SHP77 treated with DMSO at 0.1 percent for 48 hours (cell line): ENCODE data around the gene C4orf50.

Source experiments
- DNase-seq: peaks from one replicate; lab custom pipeline; 2025; lab: John Stamatoyannopoulos, UW

C4orf50 gene

DNA sequence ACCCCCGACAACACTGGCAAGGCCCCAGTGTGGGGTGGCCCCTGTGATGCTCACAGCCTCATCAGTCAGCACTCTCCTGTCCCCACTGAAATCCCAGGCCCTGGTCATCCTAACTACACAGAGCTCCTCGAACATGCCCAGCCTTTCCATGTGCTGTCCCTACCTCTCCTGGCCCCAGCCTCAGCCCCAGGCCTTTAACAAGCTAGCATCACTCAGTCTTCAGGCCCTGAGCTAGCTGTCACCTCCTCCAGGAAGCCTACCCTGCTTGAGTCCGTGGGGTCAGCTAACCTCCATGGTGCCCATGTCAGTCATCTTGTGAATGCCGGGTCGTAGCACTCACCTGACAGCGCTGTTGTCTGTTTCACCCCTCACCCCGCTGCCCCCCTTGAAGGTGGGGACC, 25.6 kb upstream of the C4orf50 start:
- DNase-seq = no peak

DNA sequence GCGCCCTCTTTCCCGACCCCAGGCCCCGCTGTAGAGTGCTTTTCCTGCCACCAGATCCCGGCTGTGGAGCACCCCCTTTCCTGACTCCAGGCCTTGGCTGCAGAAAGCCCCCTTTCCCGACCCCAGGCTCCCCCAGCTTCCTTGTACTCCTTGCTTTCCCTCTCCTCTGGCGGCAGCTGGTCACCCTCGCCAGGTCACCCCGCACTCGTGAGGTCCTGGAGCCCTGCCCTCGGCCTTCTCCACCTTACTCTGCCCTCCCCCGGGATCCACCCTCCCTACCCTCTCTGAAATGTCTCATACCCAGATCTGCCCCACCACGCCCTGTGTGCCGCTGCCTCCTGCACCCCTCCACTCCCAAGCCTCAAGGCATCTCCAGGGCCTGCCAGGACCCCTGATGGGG, 25.0 kb upstream of the C4orf50 start:
- no peak for DNase-seq

DNA sequence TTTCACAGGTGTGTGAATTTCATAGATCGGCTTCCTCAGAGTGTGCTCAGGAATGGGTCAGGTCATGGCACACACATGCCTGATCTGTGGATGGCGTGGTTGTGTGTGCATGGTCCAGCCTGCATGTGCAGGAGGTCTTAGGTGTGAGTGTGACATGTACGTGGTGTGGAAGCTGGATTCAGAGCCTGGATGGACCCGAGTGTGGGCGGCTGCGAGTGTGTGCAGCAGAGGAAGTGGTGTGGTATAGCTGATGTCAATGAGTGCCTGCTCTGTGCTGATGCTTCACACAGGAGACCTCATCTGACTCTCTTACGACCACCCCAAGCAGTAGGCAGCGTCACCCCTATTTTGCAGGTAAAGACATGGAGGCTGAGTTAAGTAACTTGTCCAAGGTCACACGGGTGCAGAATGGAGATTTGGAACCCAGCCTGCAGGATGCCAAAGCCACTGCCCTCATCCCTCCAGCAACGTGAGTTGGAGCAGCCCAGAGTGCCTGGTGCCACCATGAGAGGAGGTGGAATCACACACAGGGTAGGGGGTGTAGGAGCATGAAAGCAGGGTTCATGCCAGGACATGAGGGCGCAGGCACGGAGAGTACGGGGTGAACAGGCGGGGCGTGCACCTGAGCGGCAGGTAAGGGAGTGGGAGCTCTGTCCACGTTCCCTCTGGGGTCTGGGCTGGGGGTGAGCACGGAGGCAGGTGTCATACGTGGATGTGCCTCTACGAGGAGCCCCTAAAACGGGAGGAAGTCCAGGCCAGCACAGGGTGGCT, 24.2 kb upstream of the C4orf50 start:
- DNase-seq = no peak

DNA sequence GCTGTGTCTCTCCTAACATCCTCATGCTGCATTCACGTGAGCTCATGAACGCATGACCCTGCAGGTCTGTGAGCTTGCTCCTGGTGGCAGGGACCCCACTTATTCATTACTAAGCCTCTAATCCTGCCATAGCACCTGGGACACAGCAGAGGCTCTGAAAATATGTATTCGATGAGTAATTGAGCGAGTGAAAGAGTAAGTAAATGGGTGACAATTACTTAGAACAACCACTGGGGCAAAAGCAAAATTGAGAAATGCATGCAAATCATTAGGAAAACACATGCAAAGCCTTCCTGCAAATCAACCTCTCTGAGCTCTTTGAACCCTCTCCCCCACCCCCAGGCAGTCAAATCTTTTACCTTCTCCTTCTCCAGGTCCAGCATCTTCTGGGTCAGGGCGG, 23.6 kb upstream of the C4orf50 start:
- DNase-seq = no peak

DNA sequence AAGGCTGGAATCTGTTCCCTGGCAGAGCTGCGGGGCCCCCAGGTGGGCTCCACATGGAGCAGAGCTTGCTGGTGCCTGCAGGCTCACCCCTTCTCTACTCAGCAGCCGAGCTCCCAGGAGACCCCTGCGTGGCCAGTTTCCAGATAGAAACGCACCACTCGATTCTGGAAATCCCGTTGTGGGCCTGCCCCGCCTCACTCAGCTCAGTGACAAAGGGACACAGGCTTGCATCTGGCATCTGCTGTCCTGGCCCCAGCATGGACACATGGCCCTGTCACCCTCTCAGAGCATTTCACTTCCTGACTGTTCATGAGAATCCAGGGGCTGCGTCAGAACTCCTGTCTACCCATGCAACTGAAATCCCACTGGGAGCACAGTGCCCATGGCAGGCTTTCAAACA, 20.5 kb upstream of the C4orf50 start:
- DNase-seq = no peak

DNA sequence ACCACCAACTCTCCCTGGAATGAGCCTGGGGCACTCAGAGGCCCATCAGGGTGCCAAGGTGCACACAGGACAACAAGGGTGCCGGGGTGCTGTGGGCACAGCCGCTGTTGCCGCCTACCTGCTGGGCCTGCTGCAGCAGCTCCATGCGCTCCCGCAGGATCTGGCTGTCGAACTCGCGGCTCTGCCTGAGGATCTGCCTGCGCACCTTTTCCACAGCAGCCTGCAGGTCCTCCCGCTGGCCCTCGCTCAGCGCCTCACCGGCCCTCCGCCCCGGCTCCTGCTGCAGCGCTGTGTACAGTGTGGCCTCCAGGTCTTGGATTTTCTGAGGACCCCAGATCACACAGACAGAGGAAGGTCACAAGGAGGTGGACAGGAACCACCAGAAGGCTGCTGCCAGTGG, 17.6 kb upstream of the C4orf50 start:
- DNase-seq = no peak

DNA sequence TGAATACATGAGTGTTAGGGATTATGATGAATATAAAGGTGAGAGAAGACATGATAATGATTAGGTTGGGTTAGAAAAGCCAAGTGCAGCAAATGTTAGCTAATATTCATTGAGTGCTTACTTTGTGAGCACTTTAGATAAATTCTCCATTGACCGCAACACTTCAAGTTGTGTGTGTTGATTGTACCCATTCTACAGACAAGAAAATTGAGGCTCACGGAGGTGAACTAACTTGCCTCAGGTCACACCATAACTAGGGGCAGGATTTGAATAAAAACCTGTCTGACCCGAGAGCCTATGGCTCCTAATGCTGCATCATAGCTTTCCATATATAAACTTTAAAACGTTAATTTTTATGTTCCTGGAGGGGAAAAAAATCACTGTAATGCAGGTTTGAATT, 15.2 kb upstream of the C4orf50 start:
- no peak for DNase-seq

DNA sequence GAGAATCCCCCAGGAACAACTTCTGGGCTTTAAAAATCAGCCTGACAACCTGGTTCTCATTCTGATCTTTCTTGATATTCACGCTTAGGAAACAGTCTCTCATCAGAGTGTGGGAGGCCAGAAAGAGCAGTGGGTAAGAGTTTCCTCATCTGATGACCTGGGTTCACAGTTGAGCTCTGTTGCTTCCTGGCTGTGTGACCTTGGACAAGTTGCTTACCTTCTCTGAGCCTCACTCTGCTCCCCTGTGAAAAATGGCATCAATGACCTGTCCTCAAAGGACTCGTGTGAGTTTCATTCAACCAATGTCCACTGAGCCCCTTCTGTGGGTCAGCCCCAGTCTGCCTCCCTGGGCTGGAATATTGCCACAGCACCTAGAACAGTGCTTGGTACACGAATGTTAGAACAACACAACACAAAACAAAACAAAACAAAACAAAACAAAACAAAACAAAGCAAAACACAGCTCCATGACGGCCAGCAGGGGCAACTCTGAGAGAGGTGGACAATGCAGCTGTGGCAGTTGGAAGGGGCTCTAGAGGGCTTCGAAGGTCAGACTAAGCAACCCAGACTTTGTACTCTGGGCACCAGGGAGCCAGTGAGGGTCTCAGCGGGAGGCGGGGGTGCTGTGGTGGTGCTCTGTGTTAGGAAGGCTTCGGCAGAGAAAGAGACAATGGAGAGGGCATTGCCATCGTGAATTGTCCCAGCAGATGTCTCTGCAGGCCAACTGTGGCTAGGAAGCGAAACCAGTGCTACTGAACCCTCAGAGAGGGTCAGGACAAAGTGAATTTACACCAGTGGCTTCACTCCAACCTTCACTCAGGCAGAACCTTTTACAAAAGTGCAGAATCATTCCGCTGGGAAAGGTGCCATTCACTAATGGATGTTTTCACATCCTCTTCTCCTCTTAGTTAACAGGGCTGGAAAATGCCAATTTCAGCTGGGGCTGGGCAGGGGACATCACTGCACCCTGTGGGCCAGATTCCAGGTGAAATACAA, 14.3 kb upstream of the C4orf50 start:
- DNase-seq = no peak

DNA sequence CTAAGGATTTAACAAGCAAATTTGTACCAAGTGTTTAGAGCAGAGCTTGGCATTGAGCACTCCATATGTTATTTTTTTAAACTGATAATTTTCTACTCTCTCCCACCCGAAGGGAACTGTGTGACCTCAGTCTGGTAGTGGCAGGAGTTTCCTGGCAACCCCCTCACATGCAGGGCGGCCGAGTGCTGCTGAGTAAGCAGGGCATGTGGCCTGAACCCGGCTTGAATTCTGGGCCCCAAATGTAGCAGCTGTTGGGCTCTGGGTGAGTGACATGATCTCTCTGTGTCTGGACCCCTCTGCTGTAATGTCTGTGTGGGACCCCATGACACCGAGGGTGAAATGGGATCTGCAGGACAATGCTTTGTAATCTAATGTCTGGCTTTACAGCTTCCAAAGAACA, 13.6 kb upstream of the C4orf50 start:
- DNase-seq = no peak

DNA sequence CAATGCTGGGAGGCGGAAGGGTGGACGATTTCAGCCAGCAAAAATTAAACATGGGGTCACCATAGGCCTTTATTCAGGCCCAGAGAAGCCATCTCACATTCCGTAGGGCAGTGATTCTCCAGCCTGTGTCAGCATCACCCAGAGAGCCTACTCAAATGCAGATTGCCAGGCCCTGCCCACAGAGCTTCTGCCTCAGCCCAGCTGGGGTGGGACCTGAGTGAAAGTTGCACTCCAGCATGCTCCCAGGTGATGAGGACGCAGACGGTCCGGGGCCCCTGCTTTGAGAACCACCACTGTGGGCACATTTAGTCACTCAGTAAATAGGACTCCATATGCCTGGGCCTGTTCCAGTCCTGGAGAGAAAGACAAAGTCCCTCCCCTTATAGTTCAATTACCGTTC, 12.4 kb upstream of the C4orf50 start:
- no peak for DNase-seq

DNA sequence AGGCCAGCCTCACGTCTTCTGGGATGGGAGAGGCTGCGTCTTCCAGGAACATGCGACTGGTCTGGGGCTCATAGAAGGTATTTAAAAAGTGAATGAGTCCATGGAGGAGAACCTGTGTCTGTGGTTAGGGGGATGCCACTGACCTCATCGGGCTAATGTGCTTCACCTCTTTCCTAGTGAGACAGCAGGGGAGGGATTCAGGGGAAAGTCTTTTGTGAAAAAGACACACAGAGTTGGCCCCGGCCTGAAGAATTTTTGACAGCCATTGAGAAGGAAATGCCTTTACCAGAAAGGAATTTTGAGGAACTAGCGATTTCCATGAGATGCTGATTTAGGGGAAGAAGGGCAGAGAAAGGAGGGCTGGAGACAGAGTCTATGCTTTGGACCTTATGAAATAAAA, 11.0 kb upstream of the C4orf50 start:
- no peak for DNase-seq

DNA sequence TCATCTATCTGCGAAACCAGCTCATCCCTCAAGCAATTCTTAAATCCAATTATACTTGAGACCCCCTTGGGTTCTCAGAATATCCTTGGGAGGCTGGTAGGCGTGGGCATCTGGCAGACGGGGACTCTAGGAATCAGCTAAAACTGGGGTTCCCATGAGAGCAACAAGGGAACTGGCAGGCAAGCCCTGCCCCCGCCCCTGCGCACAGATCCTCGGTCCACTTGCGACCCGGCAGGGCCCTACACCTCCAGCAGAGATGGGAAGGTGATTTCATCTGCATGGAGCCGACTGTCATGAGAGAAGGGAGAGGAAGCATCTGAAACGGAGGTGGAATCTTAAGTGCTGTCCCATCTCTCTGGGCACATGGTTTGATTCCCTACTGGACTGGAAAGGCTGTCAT, 9.9 kb upstream of the C4orf50 start:
- no peak for DNase-seq

DNA sequence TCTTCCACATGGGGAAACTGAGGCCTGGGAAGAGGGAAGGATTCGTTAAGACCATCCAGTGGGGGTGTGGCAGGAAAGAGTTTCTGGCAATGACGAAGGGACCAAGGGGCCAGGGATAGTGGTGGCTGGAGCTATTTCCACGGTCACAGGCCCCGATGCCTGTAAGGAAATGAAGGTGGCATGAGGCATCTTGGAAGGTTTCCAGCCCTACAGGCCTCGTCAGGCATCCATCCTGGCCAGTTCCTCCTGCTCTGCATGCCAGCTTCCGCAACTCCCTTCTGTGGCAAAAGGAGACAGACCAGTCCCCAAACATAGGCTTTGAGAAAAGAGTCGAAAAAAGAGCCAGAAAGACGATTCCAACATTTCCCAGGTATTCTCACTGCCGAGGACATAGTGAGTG, 9.2 kb upstream of the C4orf50 start:
- DNase-seq = no peak

DNA sequence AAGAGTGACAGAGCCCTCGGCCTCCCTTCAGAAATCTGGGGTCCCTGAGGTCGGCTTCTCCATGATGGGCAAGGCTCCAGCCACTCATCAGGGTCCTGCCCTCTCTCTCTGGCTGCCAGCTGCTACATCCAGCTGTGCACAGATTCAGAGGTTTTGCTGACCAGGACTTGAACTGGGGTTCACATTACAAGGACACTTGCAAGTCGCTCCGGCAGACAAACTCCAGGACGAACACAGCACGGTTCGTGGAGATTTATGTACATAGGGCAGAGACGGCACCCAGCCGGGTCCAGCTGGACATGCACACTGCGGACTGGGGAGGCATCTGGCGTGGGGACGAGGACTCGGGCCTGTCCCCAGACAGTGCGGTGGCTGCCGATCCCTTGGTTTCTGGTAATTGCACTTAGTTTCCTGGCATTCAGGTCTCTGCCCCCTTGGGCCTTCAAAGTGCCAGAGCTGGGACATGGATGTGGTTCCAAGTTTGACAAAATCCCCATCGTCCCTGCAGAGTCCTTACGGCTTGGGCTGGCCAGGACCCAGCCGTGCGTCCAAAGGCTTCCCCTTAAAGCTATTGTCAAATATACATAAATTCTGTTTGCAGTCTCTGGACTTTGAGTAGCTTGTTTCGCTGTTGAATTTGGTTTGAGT, 6.2 kb upstream of the C4orf50 start:
- DNase-seq = no peak

DNA sequence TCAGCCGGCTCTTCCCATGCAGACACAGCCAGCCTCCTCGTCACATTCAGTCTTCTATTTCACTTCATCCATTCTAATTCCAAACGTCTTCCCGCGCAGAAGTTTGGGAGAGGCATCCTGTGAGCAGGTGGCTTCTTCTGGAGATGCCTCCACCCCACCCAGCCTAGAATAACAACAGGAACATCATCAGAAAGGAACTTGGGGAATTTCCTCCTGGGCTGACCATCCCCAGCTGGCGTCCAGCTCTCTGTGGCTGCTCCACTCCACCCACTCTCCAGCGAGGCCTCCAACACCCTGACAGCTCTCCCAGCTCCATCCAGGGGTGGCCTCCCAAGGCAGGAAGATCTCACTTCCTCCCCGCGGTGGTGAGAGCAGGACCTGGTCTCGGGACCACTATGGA, 5.5 kb upstream of the C4orf50 start:
- no peak for DNase-seq

DNA sequence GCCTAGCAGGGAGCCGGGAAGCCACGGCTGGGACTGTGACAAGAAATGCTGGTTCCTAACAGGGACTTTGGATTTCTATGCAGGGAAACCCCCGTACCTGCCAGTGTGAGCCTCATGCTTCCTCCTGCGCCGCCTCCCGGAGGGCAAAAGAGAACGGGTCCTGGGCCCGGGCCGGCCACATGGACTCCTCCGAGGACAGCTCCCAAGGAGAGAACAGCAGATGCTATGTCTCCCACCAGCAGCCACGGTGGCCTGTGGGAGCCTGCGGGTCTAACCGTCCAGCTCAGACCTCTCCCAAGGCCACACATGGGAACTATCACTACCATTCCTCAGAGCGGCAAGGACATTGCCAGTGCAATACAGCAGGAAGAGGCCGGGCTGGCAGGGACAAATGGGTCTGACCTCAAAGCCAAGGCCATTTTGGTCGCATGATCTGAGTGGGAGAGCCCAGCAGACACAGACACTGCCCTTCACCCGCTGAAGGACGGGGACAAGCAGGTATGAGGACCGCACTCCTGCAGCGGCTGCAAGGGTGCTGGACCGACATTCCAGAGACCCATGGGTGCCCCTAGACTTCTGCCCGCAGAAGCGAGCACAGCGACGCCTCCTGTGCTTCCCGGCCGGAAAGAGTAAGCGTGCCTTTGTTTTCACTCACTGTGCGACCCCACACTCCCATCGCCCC, 4.5 kb upstream of the C4orf50 start:
- no peak for DNase-seq

DNA sequence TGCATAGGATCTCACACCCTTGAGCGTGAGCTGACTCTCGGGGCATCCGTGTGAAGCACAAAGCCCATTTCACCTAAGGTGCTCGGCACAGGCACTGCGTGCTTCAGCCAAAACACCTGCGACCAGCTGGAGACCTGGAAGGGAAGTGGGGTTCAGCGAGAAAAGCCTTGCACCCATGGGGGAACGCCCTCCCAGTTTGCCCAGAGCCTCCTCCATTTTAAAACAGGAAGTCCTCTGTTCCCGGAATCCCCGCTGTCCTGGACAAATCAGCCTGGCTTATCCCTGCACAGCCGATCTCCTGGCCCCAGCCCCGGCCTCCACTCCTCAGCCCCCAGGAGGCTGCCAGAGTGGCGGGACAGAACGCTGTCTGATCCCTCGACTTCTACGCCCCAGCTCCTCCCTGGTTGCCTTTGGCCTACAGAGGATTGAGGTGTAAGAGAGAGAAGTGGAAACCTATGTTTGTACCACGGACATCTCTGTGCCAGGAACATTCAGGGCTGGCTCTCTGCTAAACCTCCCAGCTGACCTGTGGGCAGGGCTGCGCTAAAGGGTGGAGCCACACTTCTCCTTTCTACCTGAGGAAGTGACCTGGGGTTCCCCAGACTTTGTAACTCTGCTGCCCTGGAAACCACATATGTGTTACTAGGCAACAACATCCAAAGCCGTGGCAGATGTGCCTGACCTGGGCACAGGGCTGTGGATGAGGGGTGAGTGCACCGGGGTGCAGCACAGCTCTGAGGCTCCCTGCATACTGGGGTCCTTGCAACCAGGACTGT, 3.8 kb upstream of the C4orf50 start:
- DNase-seq = no peak

DNA sequence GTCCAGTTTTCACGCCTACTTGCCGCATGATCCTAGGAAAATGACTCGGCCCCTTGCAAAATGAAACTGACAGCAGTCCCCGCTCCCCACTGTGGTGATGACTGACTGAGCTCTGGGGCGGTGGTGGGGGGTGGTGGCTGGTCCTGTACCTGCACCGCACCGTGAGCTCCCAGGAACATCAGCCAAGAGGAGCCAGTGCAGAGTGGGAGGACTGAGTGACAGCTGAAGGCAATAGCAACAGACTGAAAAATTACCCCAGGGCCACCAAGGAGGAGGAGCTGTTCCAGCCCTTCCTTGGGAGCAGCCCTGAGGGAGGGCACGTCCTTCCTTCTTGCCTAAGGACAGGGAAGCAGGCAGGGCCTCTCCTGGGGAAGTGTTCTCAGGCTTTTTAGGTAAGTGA, 2.4 kb upstream of the C4orf50 start:
- no peak for DNase-seq

DNA sequence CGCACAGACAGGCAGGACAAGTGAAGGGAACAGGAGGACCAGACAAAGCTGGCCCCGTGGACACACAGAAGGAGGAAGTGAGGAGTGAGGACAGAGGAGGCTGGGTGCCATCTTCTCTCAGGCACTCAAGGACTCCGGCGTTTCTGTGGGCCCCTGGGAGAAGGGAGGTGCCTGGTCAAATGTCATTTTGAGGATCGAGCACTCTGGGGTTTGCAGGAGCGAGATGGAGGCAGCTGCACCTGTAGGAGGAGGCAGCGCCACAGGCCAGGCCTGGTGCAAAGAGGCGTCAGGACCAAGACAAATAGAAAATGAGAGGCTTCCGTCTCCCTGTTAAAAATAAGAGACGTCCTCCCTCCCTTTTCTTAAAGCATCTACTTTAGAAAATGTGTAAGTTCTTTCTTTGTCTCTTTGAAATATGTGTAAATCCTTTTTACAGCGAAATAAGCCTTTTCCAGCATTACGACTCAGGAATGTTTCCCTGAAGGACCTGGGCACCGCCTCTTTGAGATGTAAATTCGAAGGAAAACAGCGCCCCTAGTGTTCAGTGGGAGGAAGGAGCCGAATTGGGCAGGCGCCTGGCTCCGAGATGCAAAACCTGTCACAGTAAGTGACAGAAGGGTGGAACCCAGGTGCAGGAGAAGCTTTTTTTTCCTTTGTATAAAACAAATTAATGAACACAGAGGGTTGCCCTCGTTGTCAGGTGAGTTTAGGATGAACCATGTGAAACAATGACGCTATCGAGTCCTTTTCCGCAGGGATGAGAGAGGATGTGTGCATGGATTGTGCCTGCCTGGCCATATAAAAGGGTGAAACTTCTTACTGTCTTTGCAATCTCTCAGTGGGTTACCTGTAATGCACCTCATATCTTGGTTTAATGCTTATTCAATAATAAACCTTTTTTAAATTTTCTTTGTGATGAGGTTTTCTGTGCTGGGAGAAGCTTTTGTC, 1.4 kb upstream of the C4orf50 start:
- DNase-seq = no peak

DNA sequence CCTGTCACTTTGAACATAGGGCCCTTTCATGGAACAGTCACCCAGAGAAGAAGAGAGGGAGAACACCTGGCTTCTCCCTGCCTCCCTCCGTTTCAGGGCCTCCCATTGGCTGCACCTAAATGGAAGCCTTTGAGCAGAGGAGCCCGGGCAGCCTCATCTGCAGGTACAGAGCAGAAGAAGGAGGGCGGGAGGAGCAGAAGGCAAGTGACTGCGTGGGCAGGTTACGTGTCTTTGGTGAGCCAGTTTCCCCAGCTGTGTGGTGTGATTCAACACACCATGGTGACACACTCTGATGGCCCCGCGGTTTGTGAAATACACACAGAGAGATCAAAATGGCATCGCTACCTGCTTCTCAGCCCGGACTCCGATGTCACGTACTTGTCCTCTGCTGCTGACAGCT, 431 bp downstream of the C4orf50 start:
- DNase-seq = no peak
